Measurements from ENCODE around the gene LRCH1.

GRCh38 chr13:46555722-46556417 lies 2.9 kb downstream of the LRCH1 start:
- no peak for TF ChIP-seq JUND (IDR thresholded peaks at IDR 0.05)
- no peak for TF ChIP-seq USF1 (IDR thresholded peaks at IDR 0.05; ENCODE audit: borderline replicate concordance, low read depth)
- TF ChIP-seq CTCF (IDR thresholded peaks at IDR 0.05), result no peak
- no peak for TF ChIP-seq NFIC (IDR thresholded peaks at IDR 0.05; ENCODE audit: borderline replicate concordance)
- TF ChIP-seq EP300 (IDR thresholded peaks at IDR 0.05; ENCODE audit: borderline replicate concordance in 1 of 2, low read depth in 1 of 2, low read length in 1 of 2), result no peak

All from SK-N-SH (cell line).